Kidney epithelial cell (primary cell): ENCODE measurements around the gene THUMPD1. TPM values are rescaled to one million over a fixed set of nuclear protein-coding genes. Genes with fewer than 3 reads are reported as not detected.

ENCODE experiments used
- DNase-seq: peaks from one replicate; pipeline ENCODE4 v3.0.0-alpha.2; 2010; ENCODE audit warnings: low read depth
- H3K27me3 ChIP-seq: 2 replicates; pipeline ENCODE4 v1.6.0; 2011; ENCODE audit warnings: low read length; ENCODE audit not compliant: control insufficient read depth, insufficient read depth
- H3K36me3 ChIP-seq: 2 replicates; pipeline ENCODE4 v1.5.1; 2011; ENCODE audit warnings: low read length; ENCODE audit not compliant: control insufficient read depth, insufficient read depth
- H3K4me3 ChIP-seq: 2 replicates; pipeline ENCODE4 v1.5.1; 2011; ENCODE audit warnings: low read depth, mild to moderate bottlenecking, control low read depth, low read length
- total RNA-seq: library from RNA; depleted of rRNA; stranded (reverse); fragments of >200 nt; gene quantifications from 2 replicates; pipeline ENCODE4 v1.2.3, GENCODE V29; 2015
- TF ChIP-seq, protein P1 (sequence below): IDR thresholded peaks from 2 replicates; pipeline ENCODE4 v1.5.1; 2011; ENCODE audit warnings: mild to moderate bottlenecking, moderate library complexity, low read length, control low read depth, inconsistent platforms; ENCODE audit not compliant: insufficient read depth, poor library complexity, severe bottlenecking

The THUMPD1 gene
- total RNA-seq, 1 donor from 2014 or later, result 70.8 TPM

DNA sequence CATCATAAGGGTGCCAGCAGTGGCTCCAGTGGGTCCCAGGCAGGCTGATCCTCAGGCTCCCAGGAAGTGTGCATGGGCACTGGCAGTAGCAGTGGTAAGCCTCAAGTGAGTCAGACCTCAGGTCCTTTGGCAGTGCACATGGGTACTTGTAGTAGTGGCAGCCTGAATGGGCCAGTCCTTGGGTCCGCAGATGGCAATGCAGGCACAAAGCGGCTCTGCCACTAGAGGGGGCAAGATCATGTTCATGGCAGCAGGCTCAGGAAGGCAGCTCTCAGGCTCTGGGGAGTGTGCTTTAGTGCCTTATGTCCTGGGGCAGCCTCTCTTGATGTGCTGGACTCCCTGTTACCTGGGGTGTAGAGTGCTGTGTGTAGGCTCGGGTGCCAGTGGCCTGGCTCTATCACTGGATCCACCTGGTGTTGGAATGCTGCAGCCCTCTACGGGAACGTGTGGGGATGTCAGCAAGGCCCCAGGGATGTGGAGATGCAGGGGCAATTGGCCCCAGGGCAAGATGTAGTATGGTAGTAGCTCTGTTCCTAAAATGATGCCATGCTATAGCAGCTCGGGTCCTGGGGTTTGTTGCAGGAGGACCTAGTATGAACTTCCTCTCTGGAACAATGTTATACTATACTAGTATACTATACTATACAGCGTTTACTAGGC, 33.2 kb upstream of the THUMPD1 start:
- TF ChIP-seq, protein P1, sequence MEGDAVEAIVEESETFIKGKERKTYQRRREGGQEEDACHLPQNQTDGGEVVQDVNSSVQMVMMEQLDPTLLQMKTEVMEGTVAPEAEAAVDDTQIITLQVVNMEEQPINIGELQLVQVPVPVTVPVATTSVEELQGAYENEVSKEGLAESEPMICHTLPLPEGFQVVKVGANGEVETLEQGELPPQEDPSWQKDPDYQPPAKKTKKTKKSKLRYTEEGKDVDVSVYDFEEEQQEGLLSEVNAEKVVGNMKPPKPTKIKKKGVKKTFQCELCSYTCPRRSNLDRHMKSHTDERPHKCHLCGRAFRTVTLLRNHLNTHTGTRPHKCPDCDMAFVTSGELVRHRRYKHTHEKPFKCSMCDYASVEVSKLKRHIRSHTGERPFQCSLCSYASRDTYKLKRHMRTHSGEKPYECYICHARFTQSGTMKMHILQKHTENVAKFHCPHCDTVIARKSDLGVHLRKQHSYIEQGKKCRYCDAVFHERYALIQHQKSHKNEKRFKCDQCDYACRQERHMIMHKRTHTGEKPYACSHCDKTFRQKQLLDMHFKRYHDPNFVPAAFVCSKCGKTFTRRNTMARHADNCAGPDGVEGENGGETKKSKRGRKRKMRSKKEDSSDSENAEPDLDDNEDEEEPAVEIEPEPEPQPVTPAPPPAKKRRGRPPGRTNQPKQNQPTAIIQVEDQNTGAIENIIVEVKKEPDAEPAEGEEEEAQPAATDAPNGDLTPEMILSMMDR, result peak; percentile 77
- H3K36me3 ChIP-seq, result no peaks in the 10 kb centered on the region
- H3K4me3 ChIP-seq, result no peak overlapping the region
- no peaks in the 10 kb centered on the region for H3K27me3 ChIP-seq
- DNase-seq, result no peak

DNA sequence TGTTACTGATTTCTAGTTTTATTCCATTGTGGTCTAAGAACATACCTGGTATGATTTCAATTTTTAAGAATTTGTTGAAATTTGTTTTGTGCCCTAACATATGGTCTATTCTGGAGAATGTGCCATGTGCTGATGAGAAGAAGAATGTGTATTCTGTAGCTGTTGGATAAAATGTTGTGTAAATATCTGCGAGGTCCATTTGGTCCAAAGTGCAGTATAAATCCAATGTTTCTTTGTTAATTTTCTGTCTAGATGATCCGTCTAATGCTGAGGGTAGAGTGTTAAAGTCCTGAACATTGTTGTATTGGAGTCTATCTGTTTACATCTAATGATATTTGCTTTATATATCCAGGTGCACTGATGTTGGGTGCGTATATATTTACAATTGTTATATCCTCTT, 32.1 kb upstream of the THUMPD1 start:
- H3K4me3 ChIP-seq, result no peak overlapping the region
- DNase-seq, result no peak
- TF ChIP-seq, protein P1, result no peak
- no peaks in the 10 kb centered on the region for H3K36me3 ChIP-seq
- no peaks in the 10 kb centered on the region for H3K27me3 ChIP-seq

DNA sequence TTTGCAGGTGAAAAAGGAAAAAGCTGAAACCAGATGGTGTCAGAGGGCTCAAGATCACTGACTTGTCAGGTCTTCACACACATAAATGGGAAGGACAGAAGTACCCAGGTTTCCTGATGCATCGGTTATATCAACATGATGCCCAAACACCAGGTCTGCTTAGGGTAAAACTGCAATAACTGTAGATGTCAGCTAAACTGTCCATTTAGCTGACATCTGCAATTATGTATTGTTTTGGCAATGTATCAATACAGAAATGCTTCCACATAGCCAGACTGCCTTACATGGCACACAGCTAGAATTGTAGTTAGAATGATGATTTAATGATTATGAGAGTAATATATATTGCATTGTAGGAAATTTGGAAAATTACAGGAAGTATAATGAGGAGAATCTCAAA, 27.2 kb upstream of the THUMPD1 start:
- no peaks in the 10 kb centered on the region for H3K36me3 ChIP-seq
- no peaks in the 10 kb centered on the region for H3K27me3 ChIP-seq
- no peak for DNase-seq
- TF ChIP-seq, protein P1, result no peak
- H3K4me3 ChIP-seq, result no peak overlapping the region

DNA sequence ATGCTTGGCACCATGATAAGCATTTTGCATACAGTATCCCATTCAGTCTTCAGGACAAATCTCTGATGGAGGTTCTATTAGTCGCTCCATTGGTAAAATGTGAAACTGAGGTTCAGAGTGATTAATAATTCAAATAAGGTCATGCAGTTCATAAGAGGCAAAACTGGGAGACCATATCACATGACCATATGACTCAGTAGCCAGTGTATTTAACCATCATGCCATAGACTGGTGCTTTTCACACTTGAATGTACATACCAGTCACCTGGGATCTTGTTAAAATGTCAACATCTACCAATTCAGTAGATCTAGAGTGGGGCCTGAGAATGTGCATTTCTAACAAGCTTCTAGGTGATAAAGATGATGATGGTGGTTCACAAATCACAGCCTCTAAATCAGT, 26.5 kb upstream of the THUMPD1 start:
- DNase-seq, result no peak
- Histone ChIP-seq H3K27me3 (no peaks in the 10 kb centered on the region), H3K4me3 (no peak overlapping the region), H3K36me3 (no peaks in the 10 kb centered on the region)
- TF ChIP-seq, protein P1, result no peak

DNA sequence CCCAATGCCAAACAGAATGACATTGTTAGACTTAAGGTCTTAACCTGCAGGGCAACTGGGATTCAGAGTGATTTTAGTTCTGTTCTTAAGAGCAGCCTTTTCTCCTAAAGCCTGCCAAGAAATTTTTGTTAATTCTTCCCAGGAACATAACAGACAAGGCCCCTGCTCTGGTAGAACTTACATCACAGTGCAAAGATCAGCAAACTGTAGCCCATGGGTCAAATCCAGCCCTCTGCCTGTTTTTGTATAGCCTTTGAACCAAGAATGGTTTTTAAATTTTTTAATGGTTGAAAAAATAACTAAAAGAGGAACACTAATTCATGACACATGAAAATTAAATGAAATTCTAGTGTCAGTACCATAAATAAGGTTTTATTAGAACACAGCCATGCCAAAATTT, 26.0 kb upstream of the THUMPD1 start:
- Histone ChIP-seq H3K36me3 (no peaks in the 10 kb centered on the region), H3K4me3 (no peak overlapping the region), H3K27me3 (no peaks in the 10 kb centered on the region)
- TF ChIP-seq, protein P1, result no peak
- DNase-seq, result no peak

DNA sequence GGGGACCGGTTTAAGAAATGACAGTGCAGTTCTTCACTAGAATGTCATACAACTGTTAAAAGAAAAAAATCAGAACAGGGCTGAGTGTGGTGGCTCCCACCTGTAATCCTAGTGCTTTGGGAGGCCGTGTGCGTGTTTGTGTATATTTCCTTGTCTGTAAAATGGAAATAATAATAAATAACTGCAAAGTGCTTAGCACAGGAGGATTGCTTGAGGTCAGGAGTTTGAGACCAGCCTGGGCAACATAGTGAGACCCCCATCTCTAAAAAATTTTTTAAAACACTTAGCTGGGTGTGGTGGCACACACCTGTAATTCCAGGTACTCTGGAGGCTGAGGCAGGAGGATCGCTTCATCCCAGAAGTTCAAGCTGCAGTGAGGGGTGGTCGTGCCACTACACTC, 24.7 kb upstream of the THUMPD1 start:
- TF ChIP-seq, protein P1, result no peak
- DNase-seq, result no peak
- Histone ChIP-seq H3K4me3 (no peak overlapping the region), H3K36me3 (no peaks in the 10 kb centered on the region), H3K27me3 (no peaks in the 10 kb centered on the region)
